Parathyroid adenoma (tissue), 2 donors: ENCODE measurements around the gene ST6GALNAC6.

Experiments used
- H2AFZ ChIP-seq: fragments of 300-600 bp; sonication (generic); one replicate; pipeline ENCODE4 v1.7.0; 2017; ENCODE audit warnings: antibody characterized with exemption, mild to moderate bottlenecking
- H3K27ac ChIP-seq: fragments of 300-600 bp; sonication (generic); one replicate; pipeline ENCODE4 v1.7.0; 2017
- H3K27me3 ChIP-seq: fragments of 300-600 bp; sonication (generic); one replicate; pipeline ENCODE4 v1.7.0; 2017; ENCODE audit warnings: low read length; ENCODE audit not compliant: control insufficient read depth, insufficient read depth
- H3K36me3 ChIP-seq: fragments of 300-600 bp; sonication (generic); one replicate; pipeline ENCODE4 v1.7.0; 2017; ENCODE audit warnings: low read length; ENCODE audit not compliant: control insufficient read depth, insufficient read depth
- H3K4me1 ChIP-seq: fragments of 300-600 bp; sonication (generic); one replicate; pipeline ENCODE4 v1.7.0; 2017; ENCODE audit warnings: control low read depth
- H3K4me2 ChIP-seq: fragments of 300-600 bp; sonication (generic); one replicate; pipeline ENCODE4 v1.7.0; 2017; ENCODE audit warnings: low read length
- H3K4me3 ChIP-seq: fragments of 300-600 bp; sonication (generic); one replicate; pipeline ENCODE4 v1.7.0; 2017; ENCODE audit warnings: low read depth, low read length
- H3K79me2 ChIP-seq: fragments of 300-600 bp; sonication (generic); one replicate; pipeline ENCODE4 v1.7.0; 2017; ENCODE audit warnings: control low read depth
- H3K9ac ChIP-seq: fragments of 300-600 bp; sonication (generic); one replicate; pipeline ENCODE4 v1.7.0; 2017; ENCODE audit warnings: mild to moderate bottlenecking
- H3K9me3 ChIP-seq: fragments of 300-600 bp; sonication (generic); one replicate; pipeline ENCODE4 v1.7.0; 2017; ENCODE audit warnings: low read length; ENCODE audit not compliant: control insufficient read depth
- CTCF ChIP-seq: fragments of 300-600 bp; sonication (generic); IDR thresholded peaks from one replicate; pipeline ENCODE4 v1.7.0; 2017; ENCODE audit warnings: antibody characterized with exemption, mild to moderate bottlenecking
- donor health status: primary hyperparathyroidism.

The ST6GALNAC6 gene

DNA sequence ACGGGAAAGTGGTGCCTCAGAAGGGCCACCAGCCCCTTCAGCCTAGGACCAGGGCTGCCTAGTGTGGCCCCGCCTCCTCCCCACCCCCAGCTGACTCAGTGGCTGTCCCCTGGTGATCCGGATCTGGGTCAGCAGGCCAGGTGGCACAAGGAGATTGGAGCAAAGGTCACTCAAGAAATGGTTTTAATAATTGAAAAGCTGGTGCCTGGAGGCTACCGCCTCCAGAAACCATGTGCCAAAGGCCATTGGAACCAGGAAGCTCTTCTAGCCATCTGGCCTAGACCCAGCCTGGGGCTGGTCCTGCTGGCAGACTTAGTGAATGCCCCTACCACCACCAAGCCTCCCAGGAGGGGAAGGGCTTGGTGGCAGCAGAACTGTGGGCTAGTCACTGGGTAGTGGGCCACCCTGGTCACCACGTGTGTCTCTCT lies 15.9 kb upstream of the ST6GALNAC6 start:
- H3K4me3 ChIP-seq = no peak overlapping the region
- H3K9me3 ChIP-seq = no peaks in the 10 kb centered on the region
- no peaks in the 10 kb centered on the region for H3K36me3 ChIP-seq
- H3K27me3 ChIP-seq = no peaks in the 10 kb centered on the region
- H3K9ac ChIP-seq = no peak overlapping the region
- peaks cover 8% of the 10 kb centered on the region for H3K4me1 ChIP-seq
- H2AFZ ChIP-seq = no peak overlapping the region
- no peaks in the 10 kb centered on the region for H3K79me2 ChIP-seq
- no peak overlapping the region for H3K27ac ChIP-seq
- no peak for TF ChIP-seq CTCF
- no peak overlapping the region for H3K4me2 ChIP-seq

GRCh38 chr9:127913682-127914081 lies 14.3 kb upstream of the ST6GALNAC6 start:
- no peaks in the 10 kb centered on the region for H3K36me3 ChIP-seq

GRCh38 chr9:127912882-127913281 lies 13.5 kb upstream of the ST6GALNAC6 start:
- TF ChIP-seq CTCF = no peak
- no peaks in the 10 kb centered on the region for H3K27me3 ChIP-seq
- H3K9ac ChIP-seq = no peak overlapping the region
- H3K9me3 ChIP-seq = no peaks in the 10 kb centered on the region
- H3K27ac ChIP-seq = no peak overlapping the region
- H3K4me2 ChIP-seq = no peak overlapping the region
- no peaks in the 10 kb centered on the region for H3K36me3 ChIP-seq
- H3K4me1 ChIP-seq = no peaks in the 10 kb centered on the region
- no peaks in the 10 kb centered on the region for H3K79me2 ChIP-seq
- no peak overlapping the region for H2AFZ ChIP-seq
- no peak overlapping the region for H3K4me3 ChIP-seq

More at GRCh38 chr9:127913682-127914081, 14.3 kb upstream of the ST6GALNAC6 start:
- peaks cover 4% of the 10 kb centered on the region for H3K4me1 ChIP-seq
- no peak for TF ChIP-seq CTCF
- H2AFZ ChIP-seq = no peak overlapping the region
- H3K27me3 ChIP-seq = no peaks in the 10 kb centered on the region
- H3K9me3 ChIP-seq = no peaks in the 10 kb centered on the region
- H3K4me2 ChIP-seq = no peak overlapping the region
- H3K4me3 ChIP-seq = no peak overlapping the region
- no peak overlapping the region for H3K27ac ChIP-seq
- no peaks in the 10 kb centered on the region for H3K79me2 ChIP-seq
- no peak overlapping the region for H3K9ac ChIP-seq

DNA sequence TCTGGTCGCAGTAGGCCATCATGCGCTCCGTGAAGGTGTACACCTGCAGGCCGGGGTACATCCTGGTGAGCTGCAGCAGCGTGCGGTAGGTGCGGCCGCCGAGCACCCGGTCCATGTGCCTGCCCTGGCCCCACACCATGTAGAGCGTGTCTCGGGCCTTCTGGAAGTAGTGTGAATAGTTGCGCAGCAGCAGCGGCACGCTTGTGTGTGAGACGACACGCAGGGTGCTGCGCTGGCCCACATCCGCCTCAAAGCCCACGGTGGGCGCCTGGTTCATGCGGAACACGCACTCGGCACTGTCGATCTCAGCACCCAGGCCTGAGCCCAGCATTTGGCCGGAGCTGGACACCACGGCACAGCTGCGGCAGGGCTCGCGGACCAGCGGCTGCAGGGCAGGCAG lies 12.9 kb upstream of the ST6GALNAC6 start:
- Histone ChIP-seq H3K9me3 (no peaks in the 10 kb centered on the region), H3K27ac (no peak overlapping the region), H3K9ac (no peak overlapping the region), H3K79me2 (no peaks in the 10 kb centered on the region), H2AFZ (no peak overlapping the region), H3K36me3 (no peaks in the 10 kb centered on the region), H3K4me1 (no peaks in the 10 kb centered on the region), H3K4me3 (no peak overlapping the region), H3K27me3 (no peaks in the 10 kb centered on the region), H3K4me2 (no peak overlapping the region)
- TF ChIP-seq CTCF = no peak

DNA sequence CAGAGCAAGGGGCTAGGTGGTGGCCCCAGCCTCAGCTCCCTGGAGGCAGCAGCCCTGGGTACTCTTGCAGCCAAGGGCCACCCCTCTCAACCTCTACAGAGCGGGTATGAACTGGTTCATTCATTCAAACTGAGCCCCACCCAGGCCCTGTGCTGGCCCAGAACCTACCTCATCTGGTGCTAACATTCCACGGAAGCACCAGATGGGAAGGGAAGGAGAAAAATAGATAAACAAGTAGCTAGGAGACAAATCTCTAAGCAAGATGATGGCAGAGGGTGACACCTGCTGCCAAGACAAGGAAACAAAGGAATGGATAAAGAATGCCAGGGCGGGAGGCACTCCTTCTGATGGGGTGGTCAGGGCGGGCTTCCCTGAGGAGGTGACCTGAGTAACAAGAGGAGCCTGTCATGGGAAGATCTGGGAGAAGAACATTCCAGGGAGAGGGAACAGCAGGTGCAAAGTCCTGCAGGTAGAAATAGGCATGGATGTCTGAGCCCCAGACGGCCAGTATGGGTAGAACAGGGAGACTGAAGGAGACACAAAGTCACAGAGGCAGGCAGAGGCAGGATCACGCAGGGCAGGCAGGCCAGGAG lies 11.3 kb upstream of the ST6GALNAC6 start:
- no peaks in the 10 kb centered on the region for H3K4me1 ChIP-seq
- TF ChIP-seq CTCF = peak; percentile 16
- H3K36me3 ChIP-seq = no peaks in the 10 kb centered on the region
- H2AFZ ChIP-seq = no peak overlapping the region
- no peak overlapping the region for H3K27ac ChIP-seq
- no peak overlapping the region for H3K4me3 ChIP-seq
- H3K9ac ChIP-seq = no peak overlapping the region
- H3K27me3 ChIP-seq = no peaks in the 10 kb centered on the region
- no peak overlapping the region for H3K4me2 ChIP-seq
- no peaks in the 10 kb centered on the region for H3K9me3 ChIP-seq
- no peaks in the 10 kb centered on the region for H3K79me2 ChIP-seq
